Adrenal gland (tissue), 12 donors: Measurements from ENCODE around the gene EIF4G2. TPM values are rescaled to one million over a fixed set of nuclear protein-coding genes. Genes with fewer than 3 reads are reported as not detected.

Source experiments
- DNase-seq, 7 donors: peaks; one replicate each; pipeline ENCODE4 v3.0.0-alpha.2; 2019 to 2020
- H3K27ac ChIP-seq, 5 donors: fragments of 200-600 bp; sonication (generic) in 4 of 5; 1 replicate in 3 of 5; 2 replicates in 2 of 5; pipeline versions ENCODE4 v1.5.1 to v1.8.0; 2016 to 2020; ENCODE audit warnings: mild to moderate bottlenecking in 1 of 5
- H3K27me3 ChIP-seq: fragments of 200-600 bp; 2 replicates; pipeline ENCODE4 v1.8.0; 2021
- H3K36me3 ChIP-seq, 2 donors: fragments of 200-600 bp; replicated peaks in 1 of 2; 1 replicate in 1 of 2; 2 replicates in 1 of 2; pipeline versions ENCODE4 v1.5.1 to v1.8.0; 2018 to 2022
- H3K4me1 ChIP-seq, 2 donors: fragments of 200-600 bp; replicated peaks in 1 of 2; 1 replicate in 1 of 2; 2 replicates in 1 of 2; pipeline versions ENCODE4 v1.5.1 to v1.8.0; 2018 to 2021
- H3K4me3 ChIP-seq, 4 donors: fragments of 200-600 bp; sonication (generic) in 3 of 4; one replicate each; pipeline ENCODE4 v1.5.1; 2016 to 2018
- H3K9me3 ChIP-seq, 3 donors: fragments of 200-600 bp; sonication (generic) in 1 of 3; replicated peaks in 1 of 3; 1 replicate in 2 of 3; 2 replicates in 1 of 3; pipeline versions ENCODE4 v1.5.1 to v1.8.0; 2016 to 2021
- CTCF ChIP-seq, 6 experiments: fragments of 450-650 bp in 4 of 6; fragments of 200-600 bp in 2 of 6; sonication (generic) in 1 of 6; IDR thresholded peaks; 1 replicate in 5 of 6; 2 replicates in 1 of 6; pipeline versions ENCODE4 v1.5.1 to v1.8.0; 2016 to 2021; ENCODE audit warnings: antibody characterized with exemption in 6 of 6, mild to moderate bottlenecking in 2 of 6, moderate library complexity in 1 of 6
- POLR2A ChIP-seq, 2 donors: fragments of 450-650 bp; IDR thresholded peaks; one replicate each; pipeline ENCODE4 v1.6.1; 2017; ENCODE audit warnings: antibody characterized with exemption in 2 of 2, mild to moderate bottlenecking in 2 of 2, moderate library complexity in 1 of 2
- WGBS, 4 donors: extraction: QIAGEN DNeasy Blood & Tissue Kit in 2 of 4; methylation state at CpG; one replicate each; pipeline versions ENCODE4 v1.1.5 to v1.1.7; 2013 to 2017; 5-methylcytosine and 5-hydroxymethylcytosine counted together
- intact Hi-C, 2 donors: fragments of 100-400 bp; cut with DNase I; formaldehyde crosslinking; loops; one replicate each; pipeline versions ENCODE4 v1.14.1 to v1.15.0; 2022 to 2023
- polyA plus RNA-seq, 3 donors: library from polyadenylated mRNA; stranded (reverse); fragments of 200-250 nt in 2 of 3; fragments of 350-450 nt in 1 of 3; fragmentation: Illumina TruSeq in 1 of 3; extraction: RNeasy Lipid Tissue Mini Kit (QIAGEN cat#74804) in 1 of 3; gene quantifications; one replicate each; pipeline ENCODE4 v1.2.3, GENCODE V29; 2013 to 2014
- total RNA-seq, 9 donors: library from RNA; depleted of rRNA in 4 of 9; stranded (reverse); fragments of >200 nt in 4 of 9; fragments of 120-200 nt in 1 of 9; fragmentation: NEBNext Ultra II Directional in 1 of 9; extraction: Animal tissue kit (Norgen Biotek cat#: 25700) in 1 of 9; gene quantifications; one replicate each; pipeline versions ENCODE4 v1.1.0 to v1.2.4, GENCODE V29; 2013 to 2023
- donor health status: healthy with polysubstance abuse.
- donor health status: Bipolar disorder and iron deficiency.
- donor health status: DM: yes; HTN: yes; CAD: no.
- donor health status: DM: no; HTN: no; CAD: no.
- donor health status: DM: no; HTN: no; CAD: no.
- donor health status: DM: yes; HTN: yes; CAD: no.

The EIF4G2 gene
- total and polyA plus RNA-seq, 12 donors, result 114 to 1,085 (median 531) TPM

GRCh38 chr11:10805741-10806140 lies 3.0 kb downstream of the EIF4G2 start:
- no peak overlapping the region for H3K27ac ChIP-seq
- TF ChIP-seq POLR2A (IDR thresholded peaks at IDR 0.05), result no peak
- no peak for TF ChIP-seq CTCF (IDR thresholded peaks at IDR 0.05)

GRCh38 chr11:10803676-10804075 lies 5.0 kb downstream of the EIF4G2 start:
- intact Hi-C loops, result loop anchor here in 1 of 2 donors (10.0 kb wide), 1 partner anchor 131 kb away; no protein-coding TSS in a partner anchor
- Histone ChIP-seq H3K27ac (no peak overlapping the region), H3K36me3 (peaks cover 0 to 84% of the 10 kb centered on the region in 2 donors), H3K9me3 (no peaks in the 10 kb centered on the region), H3K4me3 (no peak overlapping the region), H3K4me1 (peaks cover 8 to 31% of the 10 kb centered on the region in 2 donors), H3K27me3 (no peaks in the 10 kb centered on the region)
- DNase-seq, result no peak
- TF ChIP-seq POLR2A (IDR thresholded peaks at IDR 0.05), result no peak
- no peak for TF ChIP-seq CTCF (IDR thresholded peaks at IDR 0.05)
- WGBS, 4 donors, result 69 to 76% (median 74%) methylated on average over 6 of the region's 6 CpGs

More at GRCh38 chr11:10805741-10806140, 3.0 kb downstream of the EIF4G2 start:
- intact Hi-C loops, result loop anchor here (5.0 to 10.0 kb wide), 2 partner anchors 52 to 129 kb away; partner anchors contain the start of gene ZBED5 (in 1 of the 2)
- Histone ChIP-seq H3K36me3 (peaks cover 0 to 63% of the 10 kb centered on the region in 2 donors), H3K4me1 (peaks cover 8 to 38% of the 10 kb centered on the region in 2 donors), H3K9me3 (no peaks in the 10 kb centered on the region), H3K27me3 (no peaks in the 10 kb centered on the region), H3K4me3 (no peak overlapping the region)
- DNase-seq, result no peak
- WGBS, 4 donors, result 56 to 67% (median 62%) methylated on average over 8 of the region's 8 CpGs

- 83 to 90% (median 86%) methylated on average over 2 of the region's 2 CpGs for WGBS, 4 donors
- TF ChIP-seq CTCF (IDR thresholded peaks at IDR 0.05) (no peak), POLR2A (IDR thresholded peaks at IDR 0.05) (no peak)
- no peak overlapping the region for H3K4me3 ChIP-seq
- H3K27me3 ChIP-seq, result no peaks in the 10 kb centered on the region
- no peak for DNase-seq
- H3K4me1 ChIP-seq, result peaks cover 0 to 13% of the 10 kb centered on the region in 2 donors
- intact Hi-C loops, result loop anchor here in 1 of 2 donors (10.0 kb wide), 1 partner anchor 135 kb away; no protein-coding TSS in a partner anchor
- no peaks in the 10 kb centered on the region for H3K9me3 ChIP-seq
- H3K27ac ChIP-seq, result no peak overlapping the region
- peaks cover 0 to 96% of the 10 kb centered on the region in 2 donors for H3K36me3 ChIP-seq
These were observed 8.4 kb downstream of the EIF4G2 start for GRCh38 chr11:10800292-10800691.

GRCh38 chr11:10798330-10798928 lies 10.3 kb downstream of the EIF4G2 start:
- 64 to 75% (median 67%) methylated on average over 4 of the region's 4 CpGs for WGBS, 4 donors
- no peaks in the 10 kb centered on the region for H3K9me3 ChIP-seq
- no peaks in the 10 kb centered on the region for H3K4me1 ChIP-seq
- intact Hi-C loops, result loop anchor here in 1 of 2 donors (10.0 kb wide), 1 partner anchor 226 kb away; no protein-coding TSS in a partner anchor
- H3K36me3 ChIP-seq, result peaks cover 0 to 77% of the 10 kb centered on the region in 2 donors
- no peak for DNase-seq
- no peak overlapping the region for H3K4me3 ChIP-seq
- H3K27me3 ChIP-seq, result no peaks in the 10 kb centered on the region
- H3K27ac ChIP-seq, result no peak overlapping the region
- TF ChIP-seq CTCF (IDR thresholded peaks at IDR 0.05), result no peak
- TF ChIP-seq POLR2A (IDR thresholded peaks at IDR 0.05), result no peak
